GM19238 (cell line): Measurements from ENCODE around the gene CFH.
"Not testable (repeated sequence)": the region's sequence is repeated elsewhere in the genome, so short reads cannot be mapped to it uniquely, and the experiment has no call there.

Experiments
- DNase-seq: peaks from one replicate; pipeline ENCODE4 v3.0.0; 2011; ENCODE audit warnings: low spot score; ENCODE audit not compliant: insufficient read length

Gene CFH

GRCh38 chr1:196667131-196667530, 15.3 kb downstream of the CFH start:
- no peak for DNase-seq

DNA sequence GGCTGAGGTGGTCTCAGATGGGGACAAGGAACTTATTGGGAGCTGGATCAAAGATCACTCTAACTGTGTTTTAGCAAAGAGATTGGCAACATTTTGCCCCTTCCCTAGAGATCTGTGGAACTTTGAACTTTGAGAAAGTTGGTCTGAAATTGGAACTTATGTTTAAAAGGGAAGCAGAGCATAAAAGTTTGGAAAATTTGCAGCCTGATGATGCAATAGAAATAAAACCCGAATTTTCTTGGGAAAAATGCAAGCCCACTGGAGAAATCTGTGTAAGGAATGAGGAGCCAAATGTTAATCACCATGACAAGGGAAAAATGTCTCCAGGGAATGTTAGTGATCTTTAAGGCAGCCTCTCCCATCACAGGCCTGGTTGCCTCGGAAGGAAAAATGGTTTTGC, 17.2 kb downstream of the CFH start:
- no peak for DNase-seq

DNA sequence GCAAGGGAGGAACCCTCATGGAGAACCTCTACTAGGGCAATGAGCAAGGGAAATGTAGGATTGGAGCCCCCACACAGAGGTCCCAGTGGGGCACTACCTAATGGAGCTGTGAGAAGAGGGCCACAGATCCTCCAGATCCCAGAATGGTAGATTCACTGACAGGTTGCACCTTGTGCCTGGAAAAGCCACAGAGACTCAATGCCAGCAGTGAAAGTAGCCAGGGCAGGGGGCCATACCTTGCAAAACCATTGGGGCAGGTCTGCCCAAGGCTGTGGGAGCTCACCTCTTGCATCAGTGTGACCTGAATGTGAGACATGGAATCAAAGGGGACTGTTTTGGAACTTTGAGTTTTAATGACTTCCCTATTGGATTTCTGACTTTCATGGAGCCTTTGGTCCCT, 17.9 kb downstream of the CFH start:
- DNase-seq: no peak

DNA sequence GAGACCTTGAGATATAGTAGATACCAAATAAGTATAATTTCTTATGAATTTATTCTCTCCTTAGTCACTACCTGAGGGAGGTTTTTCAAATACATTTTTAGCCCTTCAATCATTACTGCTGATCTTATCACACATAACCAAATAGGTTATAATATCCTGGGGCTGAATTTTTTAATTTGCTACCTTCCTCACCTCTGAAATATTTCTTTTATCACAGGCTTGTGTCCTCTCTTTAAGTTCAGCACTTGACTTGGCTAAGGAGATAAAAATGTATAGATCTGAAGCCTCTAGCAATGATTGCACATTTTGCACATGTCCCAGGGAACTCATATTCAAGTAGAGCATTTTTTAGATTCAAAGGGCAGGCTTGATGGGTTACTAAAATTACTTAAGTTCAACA, 23.1 kb downstream of the CFH start:
- no peak for DNase-seq

GRCh38 chr1:196677781-196678509, 26.1 kb downstream of the CFH start:
- DNase-seq: no peak

- no peak for DNase-seq
These were observed 26.7 kb downstream of the CFH start for GRCh38 chr1:196678510-196678884.

DNA sequence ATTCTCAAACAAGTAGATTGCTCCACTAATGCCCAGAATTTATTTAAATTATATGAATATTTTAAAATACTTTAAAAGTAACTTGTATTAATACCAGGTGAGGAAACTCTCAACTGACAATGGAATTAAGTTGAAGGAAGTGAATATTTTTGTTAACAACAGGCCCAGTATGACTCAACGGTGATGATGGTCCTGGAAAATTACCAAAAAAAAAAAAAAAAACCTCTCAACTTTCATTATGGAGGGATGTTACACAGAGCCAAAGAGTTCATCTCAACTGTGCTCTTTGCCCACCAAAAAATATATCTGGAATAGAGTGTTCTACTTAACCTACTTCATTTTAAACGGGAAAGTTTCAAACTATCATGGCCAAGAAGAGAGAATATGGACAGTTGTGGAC, 28.3 kb downstream of the CFH start:
- DNase-seq: no peak

DNA sequence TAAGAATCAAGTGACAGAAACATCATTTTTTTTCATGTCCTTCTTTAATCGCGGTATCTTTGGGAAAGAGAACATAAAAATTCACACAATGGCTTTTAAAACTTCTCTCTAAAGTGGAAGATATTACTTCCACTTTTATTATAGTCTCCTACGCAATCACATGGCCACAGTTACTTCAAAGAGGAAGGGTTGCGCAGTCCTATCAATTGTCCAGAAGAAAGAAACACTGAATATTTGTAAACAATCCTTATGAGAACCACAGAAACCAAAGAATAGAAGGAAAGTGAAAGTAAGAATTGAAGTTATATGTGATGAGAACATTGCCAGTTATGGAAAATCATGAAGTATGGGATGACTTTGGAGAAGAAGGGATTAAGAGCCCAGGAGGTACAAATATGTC, 32.6 kb downstream of the CFH start:
- DNase-seq: no peak

- no peak for DNase-seq
These were observed 33.7 kb downstream of the CFH start for GRCh38 chr1:196685506-196685905.

DNA sequence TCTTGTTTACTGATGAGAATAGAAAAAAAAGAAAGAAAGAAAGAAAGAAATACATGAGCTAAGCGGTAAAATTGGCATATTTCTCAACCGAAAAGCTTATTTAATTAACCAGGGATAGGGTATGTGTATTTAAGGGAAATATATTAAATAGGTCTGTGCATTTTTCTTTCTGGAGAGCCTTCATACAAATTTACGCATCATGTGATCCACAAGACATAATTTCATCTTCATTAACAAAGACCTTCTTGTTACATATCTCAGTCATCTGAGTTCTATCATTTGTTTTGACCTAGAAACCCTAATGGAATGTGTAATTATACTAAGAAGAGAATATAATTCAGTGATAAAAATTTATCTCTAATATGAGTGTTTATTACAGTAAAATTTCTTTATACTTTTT, 37.2 kb downstream of the CFH start:
- DNase-seq: no peak

GRCh38 chr1:196690582-196690981, 38.7 kb downstream of the CFH start:
- DNase-seq: no peak

- no peak for DNase-seq
These were observed 47.1 kb downstream of the CFH start for GRCh38 chr1:196698993-196699392.

- DNase-seq: no peak
These were observed 49.3 kb downstream of the CFH start for GRCh38 chr1:196701144-196701543.

GRCh38 chr1:196709892-196710291, 58.0 kb downstream of the CFH start:
- not testable (repeated sequence) for DNase-seq

DNA sequence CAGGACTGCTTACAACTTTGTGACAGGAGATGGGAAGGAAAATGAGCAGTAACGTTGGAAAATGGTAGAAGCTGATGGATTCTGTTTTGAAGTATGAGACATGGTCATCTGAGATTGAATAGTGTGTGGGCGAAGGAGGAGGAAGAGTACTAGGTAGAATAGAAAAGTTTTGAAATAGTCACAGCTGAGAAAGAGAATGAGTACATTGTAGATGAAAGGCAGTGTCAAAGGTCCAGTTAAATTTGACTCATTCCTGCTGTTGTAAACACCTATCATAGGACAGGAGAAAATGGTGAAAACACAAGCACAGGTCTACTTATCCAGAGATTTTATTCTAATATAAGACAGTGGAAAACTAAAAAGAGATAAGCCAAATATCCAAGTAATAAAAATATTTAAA, 66.0 kb downstream of the CFH start:
- no peak for DNase-seq

DNA sequence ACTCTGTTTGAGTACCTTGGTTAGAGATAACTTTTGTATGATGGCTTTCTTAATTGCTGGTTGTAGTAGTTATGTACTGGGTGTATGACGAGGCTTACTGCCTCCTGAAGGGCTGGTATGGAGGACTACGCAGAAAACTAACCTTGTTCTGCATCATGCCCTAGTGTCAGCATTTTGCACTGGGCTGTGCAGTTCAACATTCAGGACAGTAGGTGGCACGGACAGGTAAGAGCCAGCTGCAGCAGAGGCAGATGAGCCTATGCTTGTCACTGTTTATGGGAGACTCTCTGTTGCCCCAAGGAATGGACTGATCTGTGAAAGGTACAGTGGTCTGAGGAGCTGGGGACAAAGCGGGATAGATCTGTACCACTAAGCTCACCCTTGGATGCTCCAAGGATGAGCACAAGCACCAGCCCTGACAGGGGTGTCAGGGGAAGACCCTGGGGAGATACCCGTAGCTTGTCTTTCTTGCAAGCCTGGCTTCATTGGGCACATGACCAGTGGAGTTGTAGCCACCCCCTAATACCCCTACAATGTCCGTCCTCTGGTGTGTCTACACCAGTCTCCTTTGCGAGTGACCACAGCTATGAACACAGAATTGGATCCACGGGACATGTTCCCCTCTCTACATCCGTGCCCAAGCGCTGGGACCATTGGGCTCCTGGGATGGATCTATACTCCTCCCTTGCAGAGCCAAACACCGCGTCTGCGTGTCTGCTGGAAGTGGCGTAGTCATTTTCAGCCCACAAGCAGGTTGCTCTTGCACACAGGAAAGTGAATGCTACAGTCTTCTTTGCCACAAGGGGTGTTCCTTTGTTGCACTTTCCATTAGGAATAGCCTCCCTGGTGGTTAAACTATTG, 71.7 kb downstream of the CFH start:
- DNase-seq: no peak

- no peak for DNase-seq
These were observed 80.7 kb downstream of the CFH start for GRCh38 chr1:196732526-196732925.

DNA sequence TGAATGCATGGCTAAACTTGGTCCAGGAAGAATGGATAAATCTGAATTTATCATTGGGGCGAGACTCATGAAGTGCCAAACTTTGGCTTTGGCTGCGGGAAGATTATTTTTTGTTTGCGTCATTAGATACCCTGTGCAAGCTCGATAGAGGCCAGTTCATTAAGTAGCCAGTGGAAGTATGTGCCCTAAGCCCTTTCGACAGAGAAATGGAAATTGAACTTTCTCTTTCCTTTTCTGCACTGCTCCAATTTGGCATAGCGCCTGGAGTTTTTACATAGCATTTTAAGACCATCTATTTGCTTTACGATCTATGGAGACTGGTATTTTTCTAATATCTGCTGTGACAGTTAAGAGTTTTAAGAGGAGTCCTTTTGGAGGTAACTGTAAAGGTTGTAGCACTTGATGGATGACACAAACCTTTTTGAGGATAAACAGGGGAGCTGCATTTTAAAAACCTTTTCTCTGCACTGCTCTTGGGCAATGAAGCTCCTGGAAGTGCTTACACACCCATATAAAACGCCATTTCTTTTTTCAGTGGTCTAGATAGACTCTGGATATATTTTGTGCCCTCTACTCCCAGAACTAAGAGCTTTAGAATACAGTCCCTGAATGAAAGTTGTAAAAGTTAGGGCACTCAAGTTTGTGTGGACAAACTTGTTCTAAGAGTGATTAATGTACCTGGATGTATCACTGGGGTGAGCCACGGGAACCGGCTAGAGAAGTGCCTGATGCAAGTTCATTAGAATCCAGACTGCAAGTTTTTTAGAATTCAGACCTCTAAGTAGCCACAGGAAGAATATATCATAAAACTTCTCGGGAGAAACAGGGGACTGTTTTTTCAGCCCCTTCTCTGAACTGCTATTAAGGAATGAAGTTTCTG, 81.5 kb downstream of the CFH start:
- DNase-seq: no peak

DNA sequence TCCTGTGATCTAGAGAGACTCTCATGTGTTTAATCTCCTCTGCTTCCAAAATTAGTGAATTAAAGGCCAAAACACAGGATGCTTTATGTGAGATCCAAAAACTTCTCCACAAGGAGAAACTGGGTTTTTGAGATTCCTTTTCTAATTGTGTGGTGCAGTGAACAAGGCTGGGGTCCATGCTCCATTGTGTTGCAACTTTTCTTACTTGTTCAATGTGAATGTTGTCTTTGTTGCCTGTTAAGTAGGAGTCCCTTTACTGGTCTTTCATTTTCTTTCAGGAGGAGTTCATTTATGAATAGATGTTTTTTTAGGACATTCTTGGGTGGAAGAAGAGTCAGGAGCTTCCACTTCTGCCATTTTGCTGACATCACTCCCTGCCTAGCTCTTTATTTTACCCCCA, 82.2 kb downstream of the CFH start:
- no peak for DNase-seq

DNA sequence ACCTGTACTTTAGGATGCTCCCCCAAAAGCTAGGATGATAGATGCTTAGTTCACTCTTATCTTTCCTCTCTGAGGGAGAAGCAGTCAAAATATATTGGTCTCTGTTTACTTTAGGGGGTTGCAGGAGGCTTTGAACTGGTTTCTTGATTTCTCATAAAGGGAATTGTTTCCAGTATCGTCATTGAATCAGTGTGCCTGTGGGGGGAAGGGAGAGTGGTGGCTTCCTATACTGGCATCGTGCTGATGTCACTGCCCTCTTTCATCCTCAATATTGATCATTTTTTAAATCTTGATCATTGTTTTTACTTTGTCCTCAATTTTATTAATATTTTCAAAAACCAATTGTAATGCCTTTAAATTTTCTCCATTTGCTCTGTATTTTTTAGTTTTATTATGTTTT, 82.6 kb downstream of the CFH start:
- no peak for DNase-seq

- DNase-seq: no peak
These were observed 86.9 kb downstream of the CFH start for GRCh38 chr1:196738730-196739129.

- DNase-seq: not testable (repeated sequence)
These were observed 91.4 kb downstream of the CFH start for GRCh38 chr1:196743244-196743643.
